ENCODE measurements around the gene OGG1. TPM values are rescaled to one million over a fixed set of nuclear protein-coding genes. Genes with fewer than 3 reads are reported as not detected.

The OGG1 gene
- total RNA-seq, result 10 to 100 TPM; 18.4 to 22.6 TPM
- total RNA-seq, result 21.2 to 21.6 reads per million in 2 donors

- DNase-seq, result peak; percentile 85 to 93 (median 85)
- peaks cover 11% of the 10 kb centered on the region for H3K36me3 Mint-ChIP-seq (ENCODE audit: low read depth)
- H3K4me1 Mint-ChIP-seq, result peaks cover 34% of the 10 kb centered on the region
Measured at GRCh38 chr3:9749645-9750555, at the start of gene OGG1. Gene OGG1, plus strand, starts transcription at chr3:9749952. Its CDS starts 335 bp downstream, at chr3:9750287.

GRCh38 chr3:9700536-9700935, 49.2 kb upstream of the OGG1 start:
- no peaks in the 10 kb centered on the region for H3K9me3 ChIP-seq (ENCODE audit: control insufficient read depth, low read length, poor library complexity, severe bottlenecking)
- Mint-ChIP-seq H3K4me1 (peaks cover 10% of the 10 kb centered on the region), H3K27me3 (peaks cover 10% of the 10 kb centered on the region), H3K36me3 (ENCODE audit: low read depth) (peaks cover 16% of the 10 kb centered on the region), H3K4me3 (no peak overlapping the region), H3K27ac (no peak overlapping the region)
- ATAC-seq, result no peak
- DNase-seq, result no peak

More at GRCh38 chr3:9749645-9750555, at the start of gene OGG1:
- ATAC-seq, result peak; percentile 96
- H3K4me3 Mint-ChIP-seq, result peak within 1 kb of the TSS; percentile 98
- no peaks in the 10 kb centered on the region for H3K9me3 ChIP-seq (ENCODE audit: control insufficient read depth, low read length, poor library complexity, severe bottlenecking)
- no peaks in the 10 kb centered on the region for H3K27me3 Mint-ChIP-seq
- peak within 1 kb of the TSS; percentile 94 for H3K27ac Mint-ChIP-seq

- no peak for DNase-seq
- H3K36me3 Mint-ChIP-seq (ENCODE audit: low read depth), result peaks cover 16% of the 10 kb centered on the region
Measured at GRCh38 chr3:9701006-9701405, 48.7 kb upstream of the OGG1 start.

GRCh38 chr3:9701711-9702110, 48.0 kb upstream of the OGG1 start:
- H3K36me3 Mint-ChIP-seq (ENCODE audit: low read depth), result peaks cover 16% of the 10 kb centered on the region
- H3K27me3 Mint-ChIP-seq, result peaks cover 10% of the 10 kb centered on the region
- no peaks in the 10 kb centered on the region for H3K9me3 ChIP-seq (ENCODE audit: control insufficient read depth, low read length, poor library complexity, severe bottlenecking)
- H3K27ac Mint-ChIP-seq, result no peak overlapping the region
- ATAC-seq (no peak), DNase-seq (no peak)
- H3K4me1 Mint-ChIP-seq, result peaks cover 12% of the 10 kb centered on the region
- H3K4me3 Mint-ChIP-seq, result no peak overlapping the region

More at GRCh38 chr3:9701006-9701405, 48.7 kb upstream of the OGG1 start:
- H3K9me3 ChIP-seq (ENCODE audit: control insufficient read depth, low read length, poor library complexity, severe bottlenecking), result no peaks in the 10 kb centered on the region
- no peak overlapping the region for H3K27ac Mint-ChIP-seq
- H3K27me3 Mint-ChIP-seq, result peaks cover 10% of the 10 kb centered on the region
- H3K4me3 Mint-ChIP-seq, result no peak overlapping the region
- ATAC-seq, result no peak
- peaks cover 10% of the 10 kb centered on the region for H3K4me1 Mint-ChIP-seq

GRCh38 chr3:9703240-9703639, 46.5 kb upstream of the OGG1 start:
- no peak overlapping the region for H3K27ac Mint-ChIP-seq
- ATAC-seq (no peak), DNase-seq (no peak)
- H3K9me3 ChIP-seq (ENCODE audit: control insufficient read depth, low read length, poor library complexity, severe bottlenecking), result no peaks in the 10 kb centered on the region
- no peak overlapping the region for H3K4me3 Mint-ChIP-seq
- peaks cover 10% of the 10 kb centered on the region for H3K4me1 Mint-ChIP-seq
- peaks cover 10% of the 10 kb centered on the region for H3K27me3 Mint-ChIP-seq
- H3K36me3 Mint-ChIP-seq (ENCODE audit: low read depth), result peaks cover 12% of the 10 kb centered on the region

- DNase-seq, result no peak
- peak; percentile 20 for ATAC-seq
- H3K4me3 Mint-ChIP-seq, result peak within 1 kb of the TSS; percentile 77
- H3K4me1 Mint-ChIP-seq, result peaks cover 10% of the 10 kb centered on the region
- peaks cover 12% of the 10 kb centered on the region for H3K36me3 Mint-ChIP-seq (ENCODE audit: low read depth)
- no peaks in the 10 kb centered on the region for H3K9me3 ChIP-seq (ENCODE audit: control insufficient read depth, low read length, poor library complexity, severe bottlenecking)
- H3K27me3 Mint-ChIP-seq, result peaks cover 10% of the 10 kb centered on the region
- H3K27ac Mint-ChIP-seq, result no peak within 1 kb of the TSS
Measured at GRCh38 chr3:9703736-9704346, 45.9 kb upstream of the OGG1 start, which contains the start of gene CPNE9. Gene CPNE9, plus strand, starts transcription at chr3:9703833. Its CDS starts 164 bp downstream, at chr3:9703997.

- Mint-ChIP-seq H3K27me3 (peaks cover 10% of the 10 kb centered on the region), H3K36me3 (ENCODE audit: low read depth) (peaks cover 10% of the 10 kb centered on the region), H3K4me1 (peaks cover 8% of the 10 kb centered on the region), H3K4me3 (peak overlapping the region; percentile 77), H3K27ac (peak overlapping the region; percentile 49)
- DNase-seq (no peak), ATAC-seq (peak; percentile 38)
- no peaks in the 10 kb centered on the region for H3K9me3 ChIP-seq (ENCODE audit: control insufficient read depth, low read length, poor library complexity, severe bottlenecking)
Measured at GRCh38 chr3:9704347-9705322, 45.1 kb upstream of the OGG1 start.

- no peak overlapping the region for H3K4me3 Mint-ChIP-seq
- H3K27ac Mint-ChIP-seq, result no peak overlapping the region
- ATAC-seq, result no peak
- H3K9me3 ChIP-seq (ENCODE audit: control insufficient read depth, low read length, poor library complexity, severe bottlenecking), result no peaks in the 10 kb centered on the region
- DNase-seq, result no peak
- H3K27me3 Mint-ChIP-seq, result peaks cover 13% of the 10 kb centered on the region
- peaks cover 4% of the 10 kb centered on the region for H3K4me1 Mint-ChIP-seq
- H3K36me3 Mint-ChIP-seq (ENCODE audit: low read depth), result peaks cover 7% of the 10 kb centered on the region
Measured at GRCh38 chr3:9710174-9710739, 39.5 kb upstream of the OGG1 start.

GRCh38 chr3:9712415-9712814, 37.3 kb upstream of the OGG1 start:
- Mint-ChIP-seq H3K27ac (no peak overlapping the region), H3K36me3 (ENCODE audit: low read depth) (peaks cover 9% of the 10 kb centered on the region), H3K4me1 (peaks cover 7% of the 10 kb centered on the region), H3K4me3 (no peak overlapping the region), H3K27me3 (peaks cover 13% of the 10 kb centered on the region)
- no peak for DNase-seq
- H3K9me3 ChIP-seq (ENCODE audit: control insufficient read depth, low read length, poor library complexity, severe bottlenecking), result peaks cover 2% of the 10 kb centered on the region
- no peak for ATAC-seq

- Mint-ChIP-seq H3K27me3 (peaks cover 13% of the 10 kb centered on the region), H3K4me3 (no peak overlapping the region), H3K36me3 (ENCODE audit: low read depth) (peaks cover 10% of the 10 kb centered on the region), H3K4me1 (peaks cover 14% of the 10 kb centered on the region), H3K27ac (no peak overlapping the region)
- no peak for DNase-seq
- no peak for ATAC-seq
- peaks cover 2% of the 10 kb centered on the region for H3K9me3 ChIP-seq (ENCODE audit: control insufficient read depth, low read length, poor library complexity, severe bottlenecking)
Measured at GRCh38 chr3:9713142-9713541, 36.6 kb upstream of the OGG1 start.

GRCh38 chr3:9715136-9715535, 34.6 kb upstream of the OGG1 start:
- no peak overlapping the region for H3K27ac Mint-ChIP-seq
- ATAC-seq (no peak), DNase-seq (no peak)
- peaks cover 2% of the 10 kb centered on the region for H3K9me3 ChIP-seq (ENCODE audit: control insufficient read depth, low read length, poor library complexity, severe bottlenecking)
- peaks cover 17% of the 10 kb centered on the region for H3K4me1 Mint-ChIP-seq
- H3K27me3 Mint-ChIP-seq, result peaks cover 13% of the 10 kb centered on the region
- no peak overlapping the region for H3K4me3 Mint-ChIP-seq
- peaks cover 10% of the 10 kb centered on the region for H3K36me3 Mint-ChIP-seq (ENCODE audit: low read depth)

- ATAC-seq (peak; percentile 73), DNase-seq (no peak)
- peaks cover 2% of the 10 kb centered on the region for H3K9me3 ChIP-seq (ENCODE audit: control insufficient read depth, low read length, poor library complexity, severe bottlenecking)
- H3K4me1 Mint-ChIP-seq, result peaks cover 16% of the 10 kb centered on the region
- peaks cover 10% of the 10 kb centered on the region for H3K36me3 Mint-ChIP-seq (ENCODE audit: low read depth)
- peaks cover 6% of the 10 kb centered on the region for H3K27me3 Mint-ChIP-seq
- no peak overlapping the region for H3K4me3 Mint-ChIP-seq
- peak overlapping the region; percentile 49 for H3K27ac Mint-ChIP-seq
Measured at GRCh38 chr3:9715764-9716437, 33.9 kb upstream of the OGG1 start.

Data from T-helper 17 cell (primary cell).